Liver (tissue), 9 donors: ENCODE results near the gene CSF2. TPM values are rescaled to one million over a fixed set of nuclear protein-coding genes. Genes with fewer than 3 reads are reported as not detected.

Source experiments
- DNase-seq: peaks from one replicate; pipeline ENCODE4 v3.0.0-alpha.2; 2017; ENCODE audit warnings: low spot score
- H3K27ac ChIP-seq, 2 donors: one replicate each; pipeline ENCODE4 v1.7.0; 2013; ENCODE audit warnings: inconsistent platforms in 2 of 2, low read length in 2 of 2, control low read depth in 1 of 2, low read depth in 1 of 2, mild to moderate bottlenecking in 1 of 2
- H3K27me3 ChIP-seq, 4 donors: one replicate each; pipeline versions ENCODE4 v1.6.1 to v1.7.0; 2013; ENCODE audit warnings: low read length in 3 of 4, inconsistent platforms in 1 of 4, mild to moderate bottlenecking in 1 of 4, moderate library complexity in 1 of 4; ENCODE audit not compliant: control insufficient read depth in 4 of 4, insufficient read depth in 4 of 4
- H3K36me3 ChIP-seq, 4 donors: one replicate each; pipeline versions ENCODE4 v1.6.1 to v1.7.0; 2013; ENCODE audit warnings: low read length in 3 of 4, mild to moderate bottlenecking in 3 of 4, low read depth in 1 of 4, moderate library complexity in 1 of 4; ENCODE audit not compliant: control insufficient read depth in 4 of 4, insufficient read depth in 3 of 4
- H3K4me1 ChIP-seq, 4 donors: one replicate each; pipeline versions ENCODE4 v1.6.1 to v1.7.0; 2013; ENCODE audit warnings: low read length in 3 of 4, mild to moderate bottlenecking in 3 of 4, moderate library complexity in 1 of 4; ENCODE audit not compliant: control insufficient read depth in 4 of 4, insufficient read depth in 4 of 4
- H3K4me3 ChIP-seq, 3 donors: one replicate each; pipeline versions ENCODE4 v1.6.1 to v1.7.0; 2013; ENCODE audit warnings: low read length in 3 of 3, control low read depth in 1 of 3, low read depth in 1 of 3, mild to moderate bottlenecking in 1 of 3
- H3K9ac ChIP-seq, 2 donors: one replicate each; pipeline ENCODE4 v1.7.0; 2013; ENCODE audit warnings: low read length in 2 of 2, mild to moderate bottlenecking in 2 of 2, moderate library complexity in 2 of 2, control low read depth in 1 of 2, low read depth in 1 of 2
- H3K9me3 ChIP-seq, 4 donors: one replicate each; pipeline versions ENCODE4 v1.6.1 to v1.7.0; 2013; ENCODE audit warnings: low read length in 3 of 4; ENCODE audit not compliant: control insufficient read depth in 4 of 4
- FOXA1 ChIP-seq: IDR thresholded peaks from 2 replicates; pipeline ENCODE4 v1.6.1; 2016; ENCODE audit warnings: antibody characterized with exemption
- FOXA2 ChIP-seq: IDR thresholded peaks from 2 replicates; pipeline ENCODE4 v1.6.1; 2016; ENCODE audit warnings: antibody characterized with exemption
- JUND ChIP-seq, 2 donors: IDR thresholded peaks; 2 replicates each; pipeline ENCODE4 v1.6.1; 2016; ENCODE audit warnings: antibody characterized with exemption in 2 of 2
- NR2F2 ChIP-seq: IDR thresholded peaks from 2 replicates; pipeline ENCODE4 v1.6.1; 2016; ENCODE audit warnings: antibody characterized with exemption
- RXRA ChIP-seq, 2 donors: IDR thresholded peaks; 2 replicates each; pipeline ENCODE4 v1.6.1; 2017 to 2018; ENCODE audit warnings: antibody characterized with exemption in 2 of 2, mild to moderate bottlenecking in 1 of 2
- SP1 ChIP-seq: IDR thresholded peaks from 2 replicates; pipeline ENCODE4 v1.6.1; 2018; ENCODE audit warnings: antibody characterized with exemption, mild to moderate bottlenecking
- TAF1 ChIP-seq: conservative IDR thresholded peaks from 2 replicates; pipeline ENCODE4 v1.6.1; 2016; ENCODE audit warnings: antibody characterized with exemption, mild to moderate bottlenecking
- YY1 ChIP-seq: IDR thresholded peaks from 2 replicates; pipeline ENCODE4 v1.6.1; 2016; ENCODE audit warnings: antibody characterized with exemption, mild to moderate bottlenecking
- WGBS: extraction: QIAGEN DNeasy Blood & Tissue Kit; methylation state at CpG from one replicate; pipeline ENCODE4 v1.1.7; 2013; 5-methylcytosine and 5-hydroxymethylcytosine counted together
- polyA plus RNA-seq, 2 donors: library from polyadenylated mRNA; stranded (reverse) in 1 of 2; unstranded in 1 of 2; fragments of 200-250 nt in 1 of 2; fragments of >200 nt in 1 of 2; fragmentation: Nextera tagmentation in 1 of 2; extraction: Ambion mirVana in 1 of 2; gene quantifications; one replicate each; pipeline versions ENCODE4 v1.2.1 to v1.2.3, GENCODE V29; 2013 to 2015
- total RNA-seq, 2 donors: library from RNA; depleted of rRNA; stranded (reverse); fragments of >200 nt; gene quantifications; one replicate each; pipeline ENCODE4 v1.2.3, GENCODE V29; 2014
- TF ChIP-seq, protein P1 (sequence below): fragments of 150-350 bp; IDR thresholded peaks from 2 replicates; pipeline ENCODE4 v1.5.1; 2017; ENCODE audit warnings: improper control_type of control experiment, low read depth, low read length; ENCODE audit not compliant: missing input control
- TF ChIP-seq, protein P2 (sequence below): IDR thresholded peaks from 2 replicates; pipeline ENCODE4 v1.6.1; 2016; ENCODE audit warnings: antibody characterized with exemption
- TF ChIP-seq, protein P3 (sequence below): IDR thresholded peaks from 2 replicates; pipeline ENCODE4 v1.6.1; 2016; ENCODE audit warnings: antibody characterized with exemption
- donor health status: healthy.
- donor health status: healthy.
- donor health status: healthy.
- donor health status: healthy.
- donor health status: healthy.

The CSF2 gene
- total and polyA plus RNA-seq, 4 donors, result not detected

DNA sequence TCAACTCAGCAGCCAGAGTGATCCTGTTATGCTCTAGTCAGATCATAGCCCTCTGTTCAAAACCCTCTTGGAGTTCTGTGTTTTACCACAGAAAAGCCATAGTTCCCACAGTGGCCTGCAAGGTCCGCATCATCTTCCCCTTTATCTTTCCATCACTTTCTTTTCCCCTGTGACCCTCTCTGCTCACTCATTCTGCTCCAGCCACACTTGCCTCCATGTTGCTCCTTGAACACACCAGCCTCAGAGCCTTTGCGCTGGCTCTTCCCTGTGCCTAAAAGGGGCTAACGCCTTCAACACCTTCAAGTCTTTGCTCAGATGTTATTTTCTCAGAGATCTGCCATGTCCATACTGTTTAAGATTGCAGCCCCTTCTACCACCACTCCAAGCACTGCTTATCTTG is 26.3 kb downstream of the CSF2 start:
- no peak overlapping the region for H3K4me3 ChIP-seq
- 89% methylated on average over 3 of the region's 3 CpGs for WGBS
- no peak for DNase-seq
- H3K27me3 ChIP-seq, result no peaks in the 10 kb centered on the region
- TF ChIP-seq, protein P1, sequence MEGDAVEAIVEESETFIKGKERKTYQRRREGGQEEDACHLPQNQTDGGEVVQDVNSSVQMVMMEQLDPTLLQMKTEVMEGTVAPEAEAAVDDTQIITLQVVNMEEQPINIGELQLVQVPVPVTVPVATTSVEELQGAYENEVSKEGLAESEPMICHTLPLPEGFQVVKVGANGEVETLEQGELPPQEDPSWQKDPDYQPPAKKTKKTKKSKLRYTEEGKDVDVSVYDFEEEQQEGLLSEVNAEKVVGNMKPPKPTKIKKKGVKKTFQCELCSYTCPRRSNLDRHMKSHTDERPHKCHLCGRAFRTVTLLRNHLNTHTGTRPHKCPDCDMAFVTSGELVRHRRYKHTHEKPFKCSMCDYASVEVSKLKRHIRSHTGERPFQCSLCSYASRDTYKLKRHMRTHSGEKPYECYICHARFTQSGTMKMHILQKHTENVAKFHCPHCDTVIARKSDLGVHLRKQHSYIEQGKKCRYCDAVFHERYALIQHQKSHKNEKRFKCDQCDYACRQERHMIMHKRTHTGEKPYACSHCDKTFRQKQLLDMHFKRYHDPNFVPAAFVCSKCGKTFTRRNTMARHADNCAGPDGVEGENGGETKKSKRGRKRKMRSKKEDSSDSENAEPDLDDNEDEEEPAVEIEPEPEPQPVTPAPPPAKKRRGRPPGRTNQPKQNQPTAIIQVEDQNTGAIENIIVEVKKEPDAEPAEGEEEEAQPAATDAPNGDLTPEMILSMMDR, result no peak
- TF ChIP-seq RXRA (IDR thresholded peaks at IDR 0.05) (no peak), FOXA1 (no peak), FOXA2 (no peak), NR2F2 (no peak), SP1 (no peak)
- TF ChIP-seq, protein P2, sequence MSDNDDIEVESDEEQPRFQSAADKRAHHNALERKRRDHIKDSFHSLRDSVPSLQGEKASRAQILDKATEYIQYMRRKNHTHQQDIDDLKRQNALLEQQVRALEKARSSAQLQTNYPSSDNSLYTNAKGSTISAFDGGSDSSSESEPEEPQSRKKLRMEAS, result no peak
- H3K36me3 ChIP-seq, result no peaks in the 10 kb centered on the region
- no peak overlapping the region for H3K9ac ChIP-seq
- no peaks in the 10 kb centered on the region for H3K9me3 ChIP-seq
- no peak overlapping the region for H3K27ac ChIP-seq
- H3K4me1 ChIP-seq, result peaks cover 0 to 6% (median 0%) of the 10 kb centered on the region in 4 donors

DNA sequence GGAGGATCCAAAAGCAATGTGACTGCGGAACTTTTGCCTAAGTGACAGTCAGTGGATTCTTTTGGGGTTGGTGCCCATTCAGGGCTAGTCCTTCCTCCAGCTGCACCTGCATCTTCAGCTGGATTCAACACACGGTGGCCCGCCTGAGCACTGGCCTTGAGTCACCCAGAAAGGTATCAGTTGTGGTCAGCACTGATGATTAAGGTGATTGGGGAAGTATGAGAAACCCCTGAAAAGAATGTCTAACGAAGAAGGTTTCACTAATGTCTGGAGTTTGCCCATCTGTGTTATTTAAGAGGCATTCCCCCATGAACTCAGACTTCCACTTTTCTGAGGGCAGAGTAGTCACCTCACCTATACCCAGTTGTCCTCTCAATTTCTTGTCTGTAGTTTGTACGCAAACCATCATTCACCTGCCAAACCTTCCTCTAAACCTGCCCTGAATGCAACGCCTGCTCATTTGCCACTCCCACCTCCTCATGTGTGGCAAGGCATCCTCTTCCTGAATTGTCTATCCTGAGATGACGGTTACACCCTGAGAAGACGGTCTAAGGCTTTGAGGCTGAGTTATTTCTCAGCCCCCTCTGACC is 27.2 kb downstream of the CSF2 start:
- Histone ChIP-seq H3K4me1 (peaks cover 0 to 6% (median 0%) of the 10 kb centered on the region in 4 donors), H3K4me3 (no peak overlapping the region), H3K27me3 (no peaks in the 10 kb centered on the region), H3K36me3 (no peaks in the 10 kb centered on the region), H3K9ac (no peak overlapping the region), H3K27ac (no peak overlapping the region), H3K9me3 (no peaks in the 10 kb centered on the region)
- no peak for TF ChIP-seq JUND (IDR thresholded peaks at IDR 0.05)
- no peak for TF ChIP-seq YY1
- TF ChIP-seq, protein P3, sequence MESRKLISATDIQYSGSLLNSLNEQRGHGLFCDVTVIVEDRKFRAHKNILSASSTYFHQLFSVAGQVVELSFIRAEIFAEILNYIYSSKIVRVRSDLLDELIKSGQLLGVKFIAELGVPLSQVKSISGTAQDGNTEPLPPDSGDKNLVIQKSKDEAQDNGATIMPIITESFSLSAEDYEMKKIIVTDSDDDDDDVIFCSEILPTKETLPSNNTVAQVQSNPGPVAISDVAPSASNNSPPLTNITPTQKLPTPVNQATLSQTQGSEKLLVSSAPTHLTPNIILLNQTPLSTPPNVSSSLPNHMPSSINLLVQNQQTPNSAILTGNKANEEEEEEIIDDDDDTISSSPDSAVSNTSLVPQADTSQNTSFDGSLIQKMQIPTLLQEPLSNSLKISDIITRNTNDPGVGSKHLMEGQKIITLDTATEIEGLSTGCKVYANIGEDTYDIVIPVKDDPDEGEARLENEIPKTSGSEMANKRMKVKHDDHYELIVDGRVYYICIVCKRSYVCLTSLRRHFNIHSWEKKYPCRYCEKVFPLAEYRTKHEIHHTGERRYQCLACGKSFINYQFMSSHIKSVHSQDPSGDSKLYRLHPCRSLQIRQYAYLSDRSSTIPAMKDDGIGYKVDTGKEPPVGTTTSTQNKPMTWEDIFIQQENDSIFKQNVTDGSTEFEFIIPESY, result no peak
- TF ChIP-seq, protein P2, result no peak
- TF ChIP-seq TAF1, result no peak
- TF ChIP-seq, protein P1, result no peak
- no peak for TF ChIP-seq NR2F2
- TF ChIP-seq RXRA (IDR thresholded peaks at IDR 0.05), result no peak
- no peak for DNase-seq
- WGBS, result 80% methylated on average over 8 of the region's 8 CpGs
